Motor neuron (in vitro differentiated cells): Measurements from ENCODE around the gene ZBTB7B. TPM values are rescaled to one million over a fixed set of nuclear protein-coding genes. Genes with fewer than 3 reads are reported as not detected.

Experiments used
- total RNA-seq, 8 experiments: library from RNA; unstranded; fragments of 300-600 nt; gene quantifications; 2 replicates each; pipeline versions ENCODE4 v1.2.3 to v1.2.4, GENCODE V29; 2022

The ZBTB7B gene
- total RNA-seq, 8 experiments from 2014 or later = 3.1 to 26.9 (median 8.6) TPM

Other genes starting within 250 kb of the ZBTB7B start
- 10 to 100 TPM in 1 of 8 experiments, 1 to 10 TPM in 4, under 1 TPM in 3; 0.50 to 16.1 (median 1.5) TPM for gene KCNN3, start 132.5 kb upstream of the ZBTB7B start, total RNA-seq
- gene PMVK, start 66.1 kb upstream of the ZBTB7B start, total RNA-seq = 10 to 100 TPM; 11.5 to 47.1 (median 24.6) TPM
- gene PBXIP1, start 46.7 kb upstream of the ZBTB7B start, total RNA-seq = 100 to 1,000 TPM in 2 of 8 experiments, 10 to 100 TPM in 6; 12.4 to 156 (median 30.8) TPM
- 10 to 100 TPM; 14.4 to 49.9 (median 26.5) TPM for gene PYGO2, start 41.0 kb upstream of the ZBTB7B start, total RNA-seq
- gene SHC1, start 32.1 kb upstream of the ZBTB7B start, total RNA-seq = 100 to 1,000 TPM in 2 of 8 experiments, 10 to 100 TPM in 6; 24.8 to 184 (median 53.5) TPM
- gene CKS1B, start 28.1 kb upstream of the ZBTB7B start, total RNA-seq = 100 to 1,000 TPM in 1 of 8 experiments, 10 to 100 TPM in 7; 21.6 to 257 (median 42.5) TPM
- gene FLAD1, start 19.5 kb upstream of the ZBTB7B start, total RNA-seq = 10 to 100 TPM; 34.1 to 76.9 (median 49.2) TPM
- gene LENEP, start 9.2 kb upstream of the ZBTB7B start, total RNA-seq = 1 to 10 TPM in 4 of 8 experiments, under 1 TPM in 3, not detected in 1; 0.38 to 3.4 (median 1.3) TPM
- gene DCST2, start 31.0 kb downstream of the ZBTB7B start, total RNA-seq = 1 to 10 TPM in 2 of 8 experiments, under 1 TPM in 5, not detected in 1; 0.22 to 2.8 (median 0.78) TPM
- gene DCST1, start 31.0 kb downstream of the ZBTB7B start, total RNA-seq = under 1 TPM in 2 of 8 experiments, not detected in 6; 0.16 to 1.00 TPM
- 10 to 100 TPM; 15.7 to 76.9 (median 28.1) TPM for gene ADAM15, start 48.5 kb downstream of the ZBTB7B start, total RNA-seq
- gene EFNA4, start 60.9 kb downstream of the ZBTB7B start, total RNA-seq = 10 to 100 TPM in 2 of 8 experiments, 1 to 10 TPM in 6; 5.4 to 10.9 (median 7.7) TPM
- gene EFNA3, start 76.0 kb downstream of the ZBTB7B start, total RNA-seq = 10 to 100 TPM in 5 of 8 experiments, 1 to 10 TPM in 2, under 1 TPM in 1; 0.71 to 53.7 (median 27.8) TPM
- 10 to 100 TPM in 2 of 8 experiments, 1 to 10 TPM in 5, under 1 TPM in 1; 0.92 to 61.0 (median 1.6) TPM for gene EFNA1, start 125.1 kb downstream of the ZBTB7B start, total RNA-seq
- 10 to 100 TPM; 11.7 to 54.8 (median 18.9) TPM for gene SLC50A1, start 133.1 kb downstream of the ZBTB7B start, total RNA-seq
- 100 to 1,000 TPM in 4 of 8 experiments, 10 to 100 TPM in 4; 54.1 to 173 (median 119) TPM for gene DPM3, start 137.7 kb downstream of the ZBTB7B start, total RNA-seq
- 100 to 1,000 TPM; 166 to 272 (median 202) TPM for gene KRTCAP2, start 170.5 kb downstream of the ZBTB7B start, total RNA-seq
- 10 to 100 TPM in 4 of 8 experiments, 1 to 10 TPM in 2, under 1 TPM in 2; 0.20 to 20.2 (median 11.4) TPM for gene TRIM46, start 171.0 kb downstream of the ZBTB7B start, total RNA-seq
- gene THBS3, start 205.1 kb downstream of the ZBTB7B start, total RNA-seq = 10 to 100 TPM; 12.4 to 51.2 (median 21.0) TPM
- gene MTX1, start 205.9 kb downstream of the ZBTB7B start, total RNA-seq = 10 to 100 TPM; 32.9 to 65.0 (median 44.2) TPM